GM12878 (cell line): ENCODE data around the gene ADGRL2. TPM values are rescaled to one million over a fixed set of nuclear protein-coding genes. Genes with fewer than 3 reads are reported as not detected.

ENCODE experiments used
- ATAC-seq: fragments of 200-7000 bp; cut with Tn5 transposase; 3 replicates; pipeline ENCODE4 v1.9.1; 2020; ENCODE audit warnings: mild to moderate bottlenecking, moderate library complexity
- BruUV-seq: library from RNA; stranded (reverse); fragments of 400-500 nt; replicated peaks from 2 replicates; lab custom pipeline; 2021; lab: Mats Ljungman, UMichigan
- CTCF ChIA-PET: fragments of 300-600 bp; sonication (Branson Sonifier 250); formaldehyde crosslinking; extraction: SDS; loops from one replicate; lab custom pipeline; 2021; ENCODE audit warnings: inconsistent platforms; lab: Yijun Ruan, JAX
- POLR2A ChIA-PET: fragments of 350-600 bp; formaldehyde crosslinking; extraction: SDS; loops from one replicate; lab custom pipeline; 2021; ENCODE audit warnings: inconsistent platforms; lab: Charles Lee
- RAD21 ChIA-PET: fragments of 300-600 bp; sonication (Branson Sonifier 250); formaldehyde crosslinking; loops from one replicate; lab custom pipeline; 2023; ENCODE audit warnings: antibody characterized with exemption; ENCODE audit not compliant: unreplicated experiment; lab: Charles Lee
- SMC1A ChIA-PET: fragments of 300-600 bp; sonication (Branson Sonifier 250); formaldehyde crosslinking; loops from one replicate; lab custom pipeline; 2023; ENCODE audit not compliant: unreplicated experiment, uncharacterized antibody; lab: Charles Lee
- DNase-seq: peaks from one replicate; pipeline ENCODE4 v3.0.0-alpha.2; 2011; ENCODE audit warnings: low read depth, low spot score
- FAIRE-seq: peaks from 3 replicates; lab custom pipeline; 2011; peaks lifted over from hg19 to GRCh38; lab: Jason Lieb, UNC
- H2AFZ ChIP-seq: 2 replicates; pipeline ENCODE4 v1.6.0; 2011; ENCODE audit warnings: low read depth, low read length, control low read depth; ENCODE audit not compliant: control insufficient read depth
- H3K27ac ChIP-seq: 2 replicates; pipeline ENCODE4 v1.5.1; 2011; ENCODE audit warnings: control low read depth; ENCODE audit not compliant: control insufficient read depth, insufficient read depth
- H3K27me3 ChIP-seq, 2 experiments: replicated peaks in 1 of 2; 2 replicates each; pipeline versions ENCODE4 v1.6.0 to v1.6.1; 2011; ENCODE audit warnings: low read length in 1 of 2; ENCODE audit not compliant: control insufficient read depth in 2 of 2, insufficient read depth in 2 of 2
- H3K36me3 ChIP-seq, 2 experiments: 2 replicates each; pipeline ENCODE4 v1.5.1; 2011; ENCODE audit warnings: low read length in 1 of 2; ENCODE audit not compliant: control insufficient read depth in 2 of 2, insufficient read depth in 2 of 2
- H3K4me1 ChIP-seq: 2 replicates; pipeline ENCODE4 v1.6.1; 2011; ENCODE audit warnings: mild to moderate bottlenecking, low read length, moderate library complexity, mixed read lengths; ENCODE audit not compliant: control insufficient read depth, insufficient read depth
- H3K4me2 ChIP-seq: 2 replicates; pipeline ENCODE4 v1.6.0; 2011; ENCODE audit warnings: control low read depth; ENCODE audit not compliant: control insufficient read depth, insufficient read depth
- H3K4me3 ChIP-seq: fragments of 200-600 bp; sonication (generic); 2 replicates; pipeline ENCODE4 v1.5.1; 2016
- H3K79me2 ChIP-seq: 2 replicates; pipeline ENCODE4 v1.6.0; 2011; ENCODE audit warnings: low read length; ENCODE audit not compliant: control insufficient read depth, insufficient read depth
- H3K9ac ChIP-seq: 2 replicates; pipeline ENCODE4 v1.8.0; 2011; ENCODE audit warnings: low read length, control low read depth, mixed read lengths; ENCODE audit not compliant: control insufficient read depth, insufficient read depth
- H3K9me3 ChIP-seq: replicated peaks from 3 replicates; pipeline ENCODE4 v1.5.1; 2011; ENCODE audit warnings: mild to moderate bottlenecking, low read length; ENCODE audit not compliant: control insufficient read depth, insufficient read depth
- H4K20me1 ChIP-seq: 2 replicates; pipeline ENCODE4 v1.6.0; 2011; ENCODE audit not compliant: control insufficient read depth, insufficient read depth
- BCLAF1 ChIP-seq: fragments of 450-650 bp; IDR thresholded peaks from 2 replicates; pipeline ENCODE4 v1.6.1; 2017; ENCODE audit warnings: antibody characterized with exemption, mild to moderate bottlenecking, moderate library complexity
- CBFB ChIP-seq: IDR thresholded peaks from 2 replicates; pipeline ENCODE4 v1.6.1; 2016; ENCODE audit warnings: antibody characterized with exemption, low read depth
- FOXM1 ChIP-seq: IDR thresholded peaks from 2 replicates; pipeline ENCODE4 v1.6.1; 2012; ENCODE audit warnings: low read depth, mild to moderate bottlenecking, inconsistent platforms, low read length, moderate library complexity
- MEF2A ChIP-seq: IDR thresholded peaks from 2 replicates; pipeline ENCODE4 v1.6.1; 2011; ENCODE audit warnings: low read depth, mild to moderate bottlenecking, low read length, moderate library complexity; ENCODE audit not compliant: insufficient read depth
- MEF2B ChIP-seq: fragments of 450-650 bp; IDR thresholded peaks from 2 replicates; pipeline ENCODE4 v1.6.1; 2018; ENCODE audit warnings: mild to moderate bottlenecking, moderate library complexity; ENCODE audit not compliant: partially characterized antibody, poor library complexity, severe bottlenecking
- POLR2AphosphoS2 ChIP-seq: IDR thresholded peaks from 2 replicates; pipeline ENCODE4 v1.6.1; 2011; ENCODE audit warnings: low read depth, mild to moderate bottlenecking, low read length, improper control_type of control experiment, moderate library complexity
- POLR2AphosphoS5 ChIP-seq: IDR thresholded peaks from 2 replicates; pipeline ENCODE4 v1.6.1; 2011; ENCODE audit warnings: mild to moderate bottlenecking, low read length, inconsistent platforms
- RAD51 ChIP-seq: fragments of 450-650 bp; IDR thresholded peaks from 2 replicates; pipeline ENCODE4 v1.6.1; 2016; ENCODE audit warnings: moderate library complexity, mild to moderate bottlenecking, inconsistent platforms
- RELA ChIP-seq: fragments of 450-650 bp; IDR thresholded peaks from 2 replicates; pipeline ENCODE4 v1.8.0; 2014; ENCODE audit warnings: borderline replicate concordance; ENCODE audit not compliant: partially characterized antibody
- SMARCA5 ChIP-seq: fragments of 450-650 bp; IDR thresholded peaks from 2 replicates; pipeline ENCODE4 v1.6.1; 2017; ENCODE audit warnings: mild to moderate bottlenecking
- SMC3 ChIP-seq: IDR thresholded peaks from 2 replicates; pipeline ENCODE4 v1.6.1; 2011; ENCODE audit warnings: low read length, improper control_type of control experiment, borderline replicate concordance
- SPI1 ChIP-seq: IDR thresholded peaks from 2 replicates; pipeline ENCODE4 v1.6.1; 2011; ENCODE audit warnings: low read depth, mild to moderate bottlenecking, low read length, moderate library complexity, borderline replicate concordance; ENCODE audit not compliant: insufficient read depth
- TAF1 ChIP-seq: IDR thresholded peaks from 2 replicates; pipeline ENCODE4 v1.6.1; 2011; ENCODE audit warnings: mild to moderate bottlenecking, low read depth, low read length, borderline replicate concordance
- ZNF207 ChIP-seq: fragments of 450-650 bp; IDR thresholded peaks from 2 replicates; pipeline ENCODE4 v1.6.1; 2014; ENCODE audit warnings: antibody characterized with exemption, mild to moderate bottlenecking, borderline replicate concordance
- ZNF274 ChIP-seq: IDR thresholded peaks from one replicate; pipeline ENCODE4 v1.8.0; 2011; ENCODE audit not compliant: insufficient read length, insufficient read depth
- WGBS: methylation state at CpG from one replicate; pipeline ENCODE4 v1.1.6; 2016; ENCODE audit warnings: low lambda C conversion rate; ENCODE audit not compliant: insufficient replicate concordance, insufficient coverage; ENCODE audit errors: missing lambda C conversion rate; 5-methylcytosine and 5-hydroxymethylcytosine counted together
- in situ Hi-C: fragments of 300-500 bp; cut with MboI; formaldehyde crosslinking; loops from 9 replicates; pipeline ENCODE4 v1.14.3; 2018; ENCODE audit warnings: mixed read lengths
- intact Hi-C: fragments of 100-400 bp; cut with micrococcal nuclease; formaldehyde crosslinking; loops from one replicate; pipeline ENCODE4 v1.14.2; 2022; ENCODE audit not compliant: unreplicated experiment
- polyA plus RNA-seq, 11 experiments: library from polyadenylated mRNA; depleted of rRNA in 4 of 11; unstranded in 6 of 11; stranded (reverse) in 5 of 11; fragments of >200 nt; fragmentation: Nextera tagmentation in 4 of 11; fragmentation: Illumina TruSeq in 1 of 11; extraction: Ambion mirVana in 4 of 11; extraction: Trizol in 1 of 11; gene quantifications; 1 replicate in 1 of 11; 2 replicates in 10 of 11; pipeline versions ENCODE4 v1.2.1 to v1.2.3, GENCODE V29; 2011 to 2016; ENCODE audit warnings: inconsistent platforms in 2 of 11, missing spikeins in 2 of 11, low read depth in 1 of 11
- total RNA-seq, 4 experiments: library from RNA; depleted of rRNA in 3 of 4; stranded (reverse); fragments of >200 nt in 3 of 4; fragmentation: Illumina TruSeq in 1 of 4; extraction: Trizol in 1 of 4; gene quantifications; 2 replicates each; pipeline versions ENCODE4 v1.2.1 to v1.2.3, GENCODE V29; 2013 to 2021
- TF ChIP-seq, protein P1 (sequence below): fragments of 450-650 bp; IDR thresholded peaks from 2 replicates; pipeline ENCODE4 v1.6.1; 2016; ENCODE audit warnings: mild to moderate bottlenecking
- TF ChIP-seq, protein P2 (sequence below): IDR thresholded peaks from 2 replicates; pipeline ENCODE4 v1.6.1; 2011; ENCODE audit warnings: borderline replicate concordance, low read depth, mild to moderate bottlenecking, moderate library complexity, mixed read lengths, low read length; ENCODE audit not compliant: insufficient read depth; ENCODE audit errors: extremely low read length
- TF ChIP-seq, protein P3 (sequence below): IDR thresholded peaks from 2 replicates; pipeline ENCODE4 v1.6.1; 2012; ENCODE audit warnings: low read length, inconsistent platforms

The ADGRL2 gene
- total and polyA plus RNA-seq, 10 of the 15 experiments (the other 5 are each of a cell fraction or from before 2014, with no cell fraction given) = 0.03 to 13.6 (median 0.21) TPM

DNA sequence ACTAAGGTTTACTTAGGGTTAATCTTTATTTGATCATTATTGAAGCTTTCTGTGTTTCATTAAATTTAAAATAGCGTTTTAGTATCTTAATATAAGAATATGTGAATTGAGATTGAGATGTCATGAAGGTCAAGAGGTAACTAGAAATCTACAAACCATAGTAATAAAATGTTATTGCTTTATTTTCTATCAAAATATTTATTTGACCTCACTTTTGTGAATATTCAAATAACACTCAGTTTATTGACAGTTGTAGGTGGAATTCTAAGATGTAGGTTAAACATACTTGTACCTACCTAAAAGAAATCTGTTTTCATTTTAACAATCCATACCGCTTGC lies 5.7 kb downstream of the ADGRL2 start:
- CTCF ChIA-PET = interaction anchor here (1.1 to 4.2 kb wide), 4 partner anchors 9 to 288 kb away, joined by 3 to 36 read pairs (median 5); no protein-coding TSS in a partner anchor
- RAD21 ChIA-PET = interaction anchor here (0.9 to 4.5 kb wide), 3 partner anchors 13 to 256 kb away, joined by 3 to 28 read pairs (median 4); no protein-coding TSS in a partner anchor
- no TSS peak for BruUV-seq

More for the DNA sequence above, 5.7 kb downstream of the ADGRL2 start:
- DNase-seq (no peak), FAIRE-seq (no peak), ATAC-seq (no peak)
- no peak for TF ChIP-seq TAF1
- TF ChIP-seq CBFB = no peak
- TF ChIP-seq SMC3 = no peak
- TF ChIP-seq RAD51 = no peak
- no peak for TF ChIP-seq ZNF207
- no peak for TF ChIP-seq MEF2B
- TF ChIP-seq FOXM1 = no peak
- TF ChIP-seq MEF2A = no peak
- TF ChIP-seq BCLAF1 = no peak
- no peak for TF ChIP-seq POLR2AphosphoS5
- TF ChIP-seq RELA = no peak
- TF ChIP-seq, protein P1, sequence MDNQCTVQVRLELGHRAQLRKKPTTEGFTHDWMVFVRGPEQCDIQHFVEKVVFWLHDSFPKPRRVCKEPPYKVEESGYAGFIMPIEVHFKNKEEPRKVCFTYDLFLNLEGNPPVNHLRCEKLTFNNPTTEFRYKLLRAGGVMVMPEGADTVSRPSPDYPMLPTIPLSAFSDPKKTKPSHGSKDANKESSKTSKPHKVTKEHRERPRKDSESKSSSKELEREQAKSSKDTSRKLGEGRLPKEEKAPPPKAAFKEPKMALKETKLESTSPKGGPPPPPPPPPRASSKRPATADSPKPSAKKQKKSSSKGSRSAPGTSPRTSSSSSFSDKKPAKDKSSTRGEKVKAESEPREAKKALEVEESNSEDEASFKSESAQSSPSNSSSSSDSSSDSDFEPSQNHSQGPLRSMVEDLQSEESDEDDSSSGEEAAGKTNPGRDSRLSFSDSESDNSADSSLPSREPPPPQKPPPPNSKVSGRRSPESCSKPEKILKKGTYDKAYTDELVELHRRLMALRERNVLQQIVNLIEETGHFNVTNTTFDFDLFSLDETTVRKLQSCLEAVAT = no peak
- TF ChIP-seq SPI1 = no peak
- no peak for TF ChIP-seq POLR2AphosphoS2
- no peak for TF ChIP-seq ZNF274
- TF ChIP-seq SMARCA5 = no peak
- TF ChIP-seq, protein P2, sequence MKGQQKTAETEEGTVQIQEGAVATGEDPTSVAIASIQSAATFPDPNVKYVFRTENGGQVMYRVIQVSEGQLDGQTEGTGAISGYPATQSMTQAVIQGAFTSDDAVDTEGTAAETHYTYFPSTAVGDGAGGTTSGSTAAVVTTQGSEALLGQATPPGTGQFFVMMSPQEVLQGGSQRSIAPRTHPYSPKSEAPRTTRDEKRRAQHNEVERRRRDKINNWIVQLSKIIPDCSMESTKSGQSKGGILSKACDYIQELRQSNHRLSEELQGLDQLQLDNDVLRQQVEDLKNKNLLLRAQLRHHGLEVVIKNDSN = no peak
- TF ChIP-seq, protein P3, sequence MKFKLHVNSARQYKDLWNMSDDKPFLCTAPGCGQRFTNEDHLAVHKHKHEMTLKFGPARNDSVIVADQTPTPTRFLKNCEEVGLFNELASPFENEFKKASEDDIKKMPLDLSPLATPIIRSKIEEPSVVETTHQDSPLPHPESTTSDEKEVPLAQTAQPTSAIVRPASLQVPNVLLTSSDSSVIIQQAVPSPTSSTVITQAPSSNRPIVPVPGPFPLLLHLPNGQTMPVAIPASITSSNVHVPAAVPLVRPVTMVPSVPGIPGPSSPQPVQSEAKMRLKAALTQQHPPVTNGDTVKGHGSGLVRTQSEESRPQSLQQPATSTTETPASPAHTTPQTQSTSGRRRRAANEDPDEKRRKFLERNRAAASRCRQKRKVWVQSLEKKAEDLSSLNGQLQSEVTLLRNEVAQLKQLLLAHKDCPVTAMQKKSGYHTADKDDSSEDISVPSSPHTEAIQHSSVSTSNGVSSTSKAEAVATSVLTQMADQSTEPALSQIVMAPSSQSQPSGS = no peak
- Histone ChIP-seq H3K4me3 (no peak overlapping the region), H3K79me2 (no peaks in the 10 kb centered on the region), H3K4me1 (no peaks in the 10 kb centered on the region), H3K9me3 (no peaks in the 10 kb centered on the region), H3K9ac (no peak overlapping the region), H3K27me3 (peaks cover 9 to 10% of the 10 kb centered on the region in 2 experiments), H3K4me2 (no peak overlapping the region), H2AFZ (no peak overlapping the region), H3K27ac (no peak overlapping the region), H3K36me3 (no peaks in the 10 kb centered on the region), H4K20me1 (no peaks in the 10 kb centered on the region)
- SMC1A ChIA-PET = interaction anchor here (0.6 to 4.0 kb wide), 6 partner anchors 13 to 391 kb away, joined by 3 to 16 read pairs (median 4); no protein-coding TSS in a partner anchor
- POLR2A ChIA-PET = interaction anchor here (0.6 kb wide), 1 partner anchor 22 kb away, joined by 4 read pairs; no protein-coding TSS in a partner anchor
- in situ Hi-C loops = no loop called here
- WGBS = 14% methylated on average over 2 of the region's 2 CpGs
- intact Hi-C loops = loop anchor here (10.0 kb wide), 1 partner anchor 392 kb away; no protein-coding TSS in a partner anchor
